CD4-positive, alpha-beta T cell (primary cell): ENCODE results near the gene TMEM61. TPM values are rescaled to one million over a fixed set of nuclear protein-coding genes. Genes with fewer than 3 reads are reported as not detected.

ENCODE experiments used
- ATAC-seq: fragments of 200-7000 bp; cut with Tn5 transposase; one replicate; pipeline ENCODE4 v1.10.0; 2022; ENCODE audit warnings: mild to moderate bottlenecking; ENCODE audit not compliant: poor library complexity
- CTCF ChIA-PET: fragments of 350-600 bp; sonication (Branson Sonifier 250); formaldehyde crosslinking; loops from one replicate; lab custom pipeline; 2021; ENCODE audit warnings: antibody characterized with exemption, inconsistent platforms; lab: Charles Lee
- POLR2A ChIA-PET: fragments of 350-600 bp; sonication (Branson Sonifier 250); formaldehyde crosslinking; loops from one replicate; lab custom pipeline; 2021; ENCODE audit warnings: antibody characterized with exemption, inconsistent platforms; lab: Charles Lee
- DNase-seq, 14 experiments: peaks; one replicate each; pipeline ENCODE4 v3.0.0-alpha.2; 2013 to 2020; ENCODE audit warnings: mixed read lengths in 2 of 14
- H3K27ac ChIP-seq, 2 donors: one replicate each; pipeline versions ENCODE4 v1.5.1 to v1.7.0; 2013; ENCODE audit warnings: low read length in 2 of 2, low read depth in 1 of 2, mild to moderate bottlenecking in 1 of 2
- H3K27me3 ChIP-seq, 2 experiments: 1 replicate in 1 of 2; 2 replicates in 1 of 2; pipeline versions ENCODE4 v1.6.1 to v1.7.0; 2013; ENCODE audit warnings: low read length in 2 of 2, control low read depth in 1 of 2, mild to moderate bottlenecking in 1 of 2, moderate library complexity in 1 of 2; ENCODE audit not compliant: insufficient read depth in 2 of 2, control insufficient read depth in 1 of 2
- H3K36me3 ChIP-seq: one replicate; pipeline ENCODE4 v1.6.1; 2013; ENCODE audit warnings: low read length, control low read depth; ENCODE audit not compliant: insufficient read depth
- H3K4me1 ChIP-seq: one replicate; pipeline ENCODE4 v1.6.1; 2013; ENCODE audit warnings: low read length, control low read depth; ENCODE audit not compliant: insufficient read depth
- H3K4me3 ChIP-seq: one replicate; pipeline ENCODE4 v1.5.1; 2013; ENCODE audit warnings: mild to moderate bottlenecking, low read length, moderate library complexity
- H3K9me3 ChIP-seq, 2 experiments: 1 replicate in 1 of 2; 2 replicates in 1 of 2; pipeline versions ENCODE4 v1.6.1 to v1.7.0; 2013; ENCODE audit warnings: low read length in 2 of 2, mild to moderate bottlenecking in 2 of 2, control low read depth in 1 of 2, moderate library complexity in 1 of 2; ENCODE audit not compliant: control insufficient read depth in 1 of 2, insufficient read depth in 1 of 2
- H3K27ac Mint-ChIP-seq: one replicate; pipeline ENCODE4 v1.8.0; 2020; ENCODE audit warnings: mixed read lengths
- H3K27me3 Mint-ChIP-seq: one replicate; pipeline ENCODE4 v1.8.0; 2021; ENCODE audit warnings: mixed read lengths
- H3K36me3 Mint-ChIP-seq: one replicate; pipeline ENCODE4 v1.8.0; 2021; ENCODE audit warnings: low read depth, mixed read lengths
- H3K4me1 Mint-ChIP-seq: one replicate; pipeline ENCODE4 v1.8.0; 2021; ENCODE audit warnings: low read depth, mixed read lengths
- H3K4me3 Mint-ChIP-seq: one replicate; pipeline ENCODE4 v1.8.0; 2020; ENCODE audit warnings: mild to moderate bottlenecking, mixed read lengths
- H3K9me3 Mint-ChIP-seq: one replicate; pipeline ENCODE4 v1.8.0; 2020; ENCODE audit warnings: mixed read lengths
- intact Hi-C, 2 experiments: fragments of 100-400 bp; cut with DNase I in 1 of 2; cut with micrococcal nuclease in 1 of 2; formaldehyde crosslinking; loops; one replicate each; pipeline versions ENCODE4 v1.15.1 to v1.9.0; 2023 to 2025; cut with DNase I, micrococcal nuclease
- total RNA-seq, 174 experiments: library from RNA in 2 of 174; stranded (reverse) in 2 of 174; gene quantifications; one replicate each; pipeline ENCODE4 v1.2.3 and lab custom pipeline; 2021 to 2026
- TF ChIP-seq, protein P1 (sequence below): fragments of 200-600 bp; IDR thresholded peaks from one replicate; pipeline ENCODE4 v1.8.0; 2022; ENCODE audit warnings: antibody characterized with exemption, mild to moderate bottlenecking

The TMEM61 gene
- total RNA-seq, 2 experiments from 2014 or later, result not detected

DNA sequence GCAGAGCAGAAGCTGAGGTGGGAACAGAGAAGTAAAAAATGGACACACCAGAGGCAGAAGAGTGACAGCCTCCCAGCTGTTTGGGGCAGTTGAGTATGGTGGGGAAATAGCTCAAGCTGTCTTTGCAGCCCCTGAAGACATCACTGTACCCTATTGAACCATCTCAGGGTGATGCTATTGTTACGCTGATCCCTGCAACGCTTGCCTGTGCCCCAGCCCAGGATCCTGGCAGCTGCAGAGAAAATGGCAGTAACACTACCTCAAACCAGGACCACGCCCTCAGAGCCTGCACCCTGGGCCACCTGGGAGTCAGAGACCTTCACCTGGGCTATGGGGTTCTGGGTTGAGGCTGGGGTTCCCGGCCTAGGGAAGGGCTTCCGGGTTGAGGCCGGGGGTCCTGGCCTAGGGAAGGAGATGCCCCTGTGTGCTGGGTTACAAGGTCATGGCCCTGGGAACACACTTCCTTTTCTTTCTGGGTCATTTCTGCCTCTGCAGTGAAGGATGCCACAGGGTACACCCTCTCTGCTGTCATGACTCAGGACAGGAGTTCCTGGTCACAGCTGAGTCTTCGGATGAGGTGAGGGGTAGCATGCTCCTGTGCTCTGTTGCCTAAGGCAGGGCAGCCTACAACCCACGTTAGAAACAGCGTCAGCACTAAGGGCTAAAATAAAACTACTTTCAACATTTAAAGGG is 29.9 kb downstream of the TMEM61 start:
- ATAC-seq, result no peak
- Histone ChIP-seq H3K9me3 (no peaks in the 10 kb centered on the region), H3K36me3 (no peaks in the 10 kb centered on the region), H3K27me3 (peaks cover 0 to 2% of the 10 kb centered on the region in 2 experiments), H3K4me3 (no peak overlapping the region), H3K27ac (no peak overlapping the region), H3K4me1 (no peaks in the 10 kb centered on the region)
- H3K36me3 Mint-ChIP-seq, result no peaks in the 10 kb centered on the region
- POLR2A ChIA-PET, result no interaction called here
- no peak for DNase-seq
- CTCF ChIA-PET, result no interaction called here
- H3K4me3 Mint-ChIP-seq, result no peak overlapping the region
- intact Hi-C loops, result no loop called here
- TF ChIP-seq, protein P1, sequence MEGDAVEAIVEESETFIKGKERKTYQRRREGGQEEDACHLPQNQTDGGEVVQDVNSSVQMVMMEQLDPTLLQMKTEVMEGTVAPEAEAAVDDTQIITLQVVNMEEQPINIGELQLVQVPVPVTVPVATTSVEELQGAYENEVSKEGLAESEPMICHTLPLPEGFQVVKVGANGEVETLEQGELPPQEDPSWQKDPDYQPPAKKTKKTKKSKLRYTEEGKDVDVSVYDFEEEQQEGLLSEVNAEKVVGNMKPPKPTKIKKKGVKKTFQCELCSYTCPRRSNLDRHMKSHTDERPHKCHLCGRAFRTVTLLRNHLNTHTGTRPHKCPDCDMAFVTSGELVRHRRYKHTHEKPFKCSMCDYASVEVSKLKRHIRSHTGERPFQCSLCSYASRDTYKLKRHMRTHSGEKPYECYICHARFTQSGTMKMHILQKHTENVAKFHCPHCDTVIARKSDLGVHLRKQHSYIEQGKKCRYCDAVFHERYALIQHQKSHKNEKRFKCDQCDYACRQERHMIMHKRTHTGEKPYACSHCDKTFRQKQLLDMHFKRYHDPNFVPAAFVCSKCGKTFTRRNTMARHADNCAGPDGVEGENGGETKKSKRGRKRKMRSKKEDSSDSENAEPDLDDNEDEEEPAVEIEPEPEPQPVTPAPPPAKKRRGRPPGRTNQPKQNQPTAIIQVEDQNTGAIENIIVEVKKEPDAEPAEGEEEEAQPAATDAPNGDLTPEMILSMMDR, result no peak
- peaks cover 13% of the 10 kb centered on the region for H3K27me3 Mint-ChIP-seq
- H3K9me3 Mint-ChIP-seq, result no peaks in the 10 kb centered on the region
- no peak overlapping the region for H3K27ac Mint-ChIP-seq
- no peaks in the 10 kb centered on the region for H3K4me1 Mint-ChIP-seq

DNA sequence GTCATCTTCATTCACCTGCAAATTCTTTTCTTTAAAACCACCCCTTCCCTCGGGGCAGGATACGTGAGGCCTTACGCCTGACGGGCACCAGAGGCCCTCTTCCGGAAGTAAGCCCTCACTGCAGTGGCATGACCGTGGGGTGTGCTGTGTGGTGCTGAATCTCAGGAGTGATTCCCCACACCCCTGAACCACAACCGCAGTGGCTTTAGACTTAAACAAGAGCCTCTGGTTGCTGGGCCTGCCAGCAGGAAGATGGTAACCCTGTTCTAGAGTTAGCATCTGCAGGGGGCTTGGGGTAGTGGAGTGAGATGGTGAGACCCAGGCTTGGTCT is 30.4 kb downstream of the TMEM61 start:
- DNase-seq, result no peak
- no peaks in the 10 kb centered on the region for H3K36me3 ChIP-seq
- Mint-ChIP-seq H3K9me3 (no peaks in the 10 kb centered on the region), H3K4me3 (no peak overlapping the region), H3K36me3 (no peaks in the 10 kb centered on the region), H3K4me1 (no peaks in the 10 kb centered on the region), H3K27ac (no peak overlapping the region), H3K27me3 (peaks cover 13% of the 10 kb centered on the region)
- ChIA-PET POLR2A (no interaction called here), CTCF (no interaction called here)
- TF ChIP-seq, protein P1, result no peak
- no peaks in the 10 kb centered on the region for H3K4me1 ChIP-seq
- no peak overlapping the region for H3K27ac ChIP-seq
- H3K9me3 ChIP-seq, result no peaks in the 10 kb centered on the region
- H3K27me3 ChIP-seq, result peaks cover 0 to 6% of the 10 kb centered on the region in 2 experiments
- no peak overlapping the region for H3K4me3 ChIP-seq
- intact Hi-C loops, result no loop called here
- ATAC-seq, result no peak

DNA sequence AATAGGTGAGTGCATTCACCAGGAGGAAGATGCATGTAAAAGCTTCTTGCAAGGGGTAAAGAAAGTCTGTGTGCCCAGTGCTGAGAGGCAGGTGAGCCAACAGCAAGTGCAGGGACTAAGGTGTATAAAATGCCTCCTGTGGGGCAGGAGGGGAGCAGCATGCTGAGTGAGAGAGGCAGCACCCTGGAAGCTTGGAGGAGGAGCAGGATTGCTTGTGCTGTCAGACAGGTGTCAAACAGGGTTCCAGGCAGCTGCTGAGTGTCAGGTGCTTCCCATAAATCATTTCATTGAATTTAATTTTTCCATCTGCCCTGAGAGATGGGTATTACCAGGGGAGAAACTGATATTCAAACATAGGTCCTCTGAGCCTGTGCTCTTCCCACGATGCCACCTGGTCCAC is 32.2 kb downstream of the TMEM61 start:
- Mint-ChIP-seq H3K4me3 (no peak overlapping the region), H3K9me3 (no peaks in the 10 kb centered on the region), H3K27ac (no peak overlapping the region), H3K27me3 (peaks cover 13% of the 10 kb centered on the region), H3K36me3 (no peaks in the 10 kb centered on the region), H3K4me1 (no peaks in the 10 kb centered on the region)
- H3K4me1 ChIP-seq, result no peaks in the 10 kb centered on the region
- peaks cover 0 to 8% of the 10 kb centered on the region in 2 experiments for H3K27me3 ChIP-seq
- ATAC-seq, result no peak
- TF ChIP-seq, protein P1, result no peak
- intact Hi-C loops, result no loop called here
- ChIA-PET CTCF (no interaction called here), POLR2A (no interaction called here)
- no peak overlapping the region for H3K4me3 ChIP-seq
- H3K27ac ChIP-seq, result no peak overlapping the region
- no peaks in the 10 kb centered on the region for H3K9me3 ChIP-seq
- DNase-seq, result no peak
- H3K36me3 ChIP-seq, result no peaks in the 10 kb centered on the region
